WTC11 (cell line): ENCODE measurements around the gene HAPSTR1. TPM values are rescaled to one million over a fixed set of nuclear protein-coding genes. Genes with fewer than 3 reads are reported as not detected.

Experiments used
- ATAC-seq: fragments of 200-7000 bp; cut with Tn5 transposase; 2 replicates; pipeline ENCODE4 v1.10.0; 2021; ENCODE audit warnings: mild to moderate bottlenecking, moderate library complexity
- CTCF ChIA-PET: fragments of 300-600 bp; sonication (Branson Sonifier 250); formaldehyde crosslinking; loops from one replicate; lab custom pipeline; 2021; ENCODE audit warnings: antibody characterized with exemption; lab: Charles Lee
- POLR2A ChIA-PET: fragments of 350-600 bp; sonication (Branson Sonifier 250); formaldehyde crosslinking; loops from one replicate; lab custom pipeline; 2021; ENCODE audit warnings: antibody characterized with exemption; lab: Charles Lee
- DNase-seq: peaks from one replicate; pipeline ENCODE4 v3.0.0; 2021; ENCODE audit warnings: low spot score
- H3K27ac Mint-ChIP-seq: 2 replicates; pipeline ENCODE4 v1.8.0; 2021; ENCODE audit warnings: mixed read lengths
- H3K27me3 Mint-ChIP-seq: 2 replicates; pipeline ENCODE4 v1.8.0; 2021; ENCODE audit warnings: low read depth, mild to moderate bottlenecking, moderate library complexity, mixed read lengths
- H3K36me3 Mint-ChIP-seq: 2 replicates; pipeline ENCODE4 v1.8.0; 2021; ENCODE audit warnings: mixed read lengths
- H3K4me1 Mint-ChIP-seq: 2 replicates; pipeline ENCODE4 v1.8.0; 2022; ENCODE audit warnings: mixed read lengths
- H3K4me3 Mint-ChIP-seq: 2 replicates; pipeline ENCODE4 v1.8.0; 2021; ENCODE audit warnings: mild to moderate bottlenecking, moderate library complexity, mixed read lengths
- H3K9me3 Mint-ChIP-seq: 2 replicates; pipeline ENCODE4 v1.8.0; 2021; ENCODE audit warnings: mixed read lengths
- ATF1 ChIP-seq: sonication (generic); formaldehyde crosslinking; IDR thresholded peaks from 2 replicates; pipeline ENCODE4 v1.8.1; 2023; ENCODE audit warnings: mild to moderate bottlenecking, moderate library complexity, missing genetic modification reagents
- ATF6 ChIP-seq: sonication (generic); formaldehyde crosslinking; IDR thresholded peaks from 2 replicates; pipeline ENCODE4 v1.8.1; 2023; ENCODE audit warnings: mild to moderate bottlenecking, missing genetic modification reagents
- CBFB ChIP-seq: sonication (generic); formaldehyde crosslinking; IDR thresholded peaks from 2 replicates; pipeline ENCODE4 v1.8.1; 2022; ENCODE audit warnings: mild to moderate bottlenecking, low read depth, missing genetic modification reagents
- CREB1 ChIP-seq: sonication (generic); formaldehyde crosslinking; IDR thresholded peaks from 2 replicates; pipeline ENCODE4 v1.8.0; 2023; ENCODE audit warnings: mild to moderate bottlenecking, missing genetic modification reagents
- E2F4 ChIP-seq: sonication (generic); formaldehyde crosslinking; IDR thresholded peaks from 2 replicates; pipeline ENCODE4 v1.8.1; 2022; ENCODE audit warnings: low read depth, mild to moderate bottlenecking, moderate library complexity, missing genetic modification reagents, borderline replicate concordance
- ERG ChIP-seq: fragments of 250-450 bp; sonication (Bioruptor Pico); IDR thresholded peaks from 2 replicates; pipeline ENCODE4 v1.8.0; 2021; ENCODE audit warnings: mild to moderate bottlenecking
- GABPB1 ChIP-seq: sonication (generic); formaldehyde crosslinking; IDR thresholded peaks from 2 replicates; pipeline ENCODE4 v1.8.1; 2023; ENCODE audit warnings: mild to moderate bottlenecking, missing genetic modification reagents
- GRHL2 ChIP-seq: fragments of 250-450 bp; sonication (Bioruptor Pico); IDR thresholded peaks from 2 replicates; pipeline ENCODE4 v1.8.0; 2022; ENCODE audit warnings: mild to moderate bottlenecking, moderate library complexity; ENCODE audit not compliant: insufficient replicate concordance, severe bottlenecking
- IRF2 ChIP-seq: sonication (generic); formaldehyde crosslinking; IDR thresholded peaks from 2 replicates; pipeline ENCODE4 v1.8.0; 2022; ENCODE audit warnings: low read depth, missing genetic modification reagents, borderline replicate concordance
- JUN ChIP-seq: sonication (generic); formaldehyde crosslinking; IDR thresholded peaks from 2 replicates; pipeline ENCODE4 v1.8.0; 2023; ENCODE audit warnings: mild to moderate bottlenecking, missing genetic modification reagents
- NFYB ChIP-seq: sonication (generic); formaldehyde crosslinking; conservative IDR thresholded peaks from 2 replicates; pipeline ENCODE4 v1.8.0; 2022; ENCODE audit warnings: low read depth, missing genetic modification reagents
- OVOL2 ChIP-seq: fragments of 250-450 bp; sonication (Bioruptor Pico); IDR thresholded peaks from 2 replicates; pipeline ENCODE4 v1.9.0; 2021; ENCODE audit warnings: mild to moderate bottlenecking, borderline replicate concordance
- PRRX2 ChIP-seq: fragments of 250-450 bp; sonication (Bioruptor Pico); IDR thresholded peaks from 2 replicates; pipeline ENCODE4 v1.8.0; 2021; ENCODE audit warnings: mild to moderate bottlenecking
- RELA ChIP-seq: sonication (generic); formaldehyde crosslinking; IDR thresholded peaks from 2 replicates; pipeline ENCODE4 v1.8.1; 2022; ENCODE audit warnings: missing genetic modification reagents, mild to moderate bottlenecking, borderline replicate concordance
- SMAD4 ChIP-seq: sonication (generic); formaldehyde crosslinking; IDR thresholded peaks from 2 replicates; pipeline ENCODE4 v1.8.0; 2022; ENCODE audit warnings: mild to moderate bottlenecking, missing genetic modification reagents
- STAT6 ChIP-seq: sonication (generic); formaldehyde crosslinking; conservative IDR thresholded peaks from 2 replicates; pipeline ENCODE4 v1.8.1; 2023; ENCODE audit warnings: mild to moderate bottlenecking, low read depth, missing genetic modification reagents, moderate library complexity
- TEAD1 ChIP-seq: sonication (generic); formaldehyde crosslinking; IDR thresholded peaks from 2 replicates; pipeline ENCODE4 v1.8.0; 2022; ENCODE audit warnings: mild to moderate bottlenecking, missing genetic modification reagents
- TP53 ChIP-seq: sonication (generic); formaldehyde crosslinking; IDR thresholded peaks from 2 replicates; pipeline ENCODE4 v1.8.1; 2023; ENCODE audit warnings: mild to moderate bottlenecking, missing genetic modification reagents
- USF1 ChIP-seq: sonication (generic); formaldehyde crosslinking; IDR thresholded peaks from 2 replicates; pipeline ENCODE4 v1.8.0; 2022; ENCODE audit warnings: mild to moderate bottlenecking, missing genetic modification reagents
- USF2 ChIP-seq: sonication (generic); formaldehyde crosslinking; IDR thresholded peaks from 2 replicates; pipeline ENCODE4 v1.8.1; 2023; ENCODE audit warnings: mild to moderate bottlenecking, missing genetic modification reagents, moderate library complexity
- ZBTB43 ChIP-seq: sonication (generic); formaldehyde crosslinking; IDR thresholded peaks from 2 replicates; pipeline ENCODE4 v1.8.1; 2023; ENCODE audit warnings: mild to moderate bottlenecking, missing genetic modification reagents
- ZNF138 ChIP-seq: sonication (generic); formaldehyde crosslinking; conservative IDR thresholded peaks from 2 replicates; pipeline ENCODE4 v1.8.1; 2022; ENCODE audit warnings: mild to moderate bottlenecking, moderate library complexity, missing genetic modification reagents
- ZNF263 ChIP-seq: sonication (generic); formaldehyde crosslinking; IDR thresholded peaks from 2 replicates; pipeline ENCODE4 v1.8.1; 2022; ENCODE audit warnings: low read depth, mild to moderate bottlenecking, moderate library complexity, missing genetic modification reagents
- ZNF423 ChIP-seq: fragments of 250-450 bp; sonication (Bioruptor Pico); IDR thresholded peaks from 2 replicates; pipeline ENCODE4 v2.1.2; 2022; ENCODE audit warnings: mild to moderate bottlenecking, moderate library complexity
- ZNF671 ChIP-seq: fragments of 250-450 bp; sonication (Bioruptor Pico); IDR thresholded peaks from 2 replicates; pipeline ENCODE4 v1.8.0; 2021; ENCODE audit warnings: mild to moderate bottlenecking
- total RNA-seq: library from RNA; stranded (reverse); gene quantifications from 3 replicates; pipeline ENCODE4 v1.2.3, GENCODE V29; 2021

The HAPSTR1 gene
- total RNA-seq, 1 experiment from 2014 or later, result 54.3 TPM

- no peak for TF ChIP-seq STAT6 (CRISPR knock-in tag)
- TF ChIP-seq RELA (CRISPR knock-in tag), result no peak
- no peak for TF ChIP-seq ZNF138 (CRISPR knock-in tag)
- TF ChIP-seq SMAD4 (CRISPR knock-in tag), result no peak
- TF ChIP-seq TP53 (CRISPR knock-in tag), result no peak
- TF ChIP-seq CREB1 (CRISPR knock-in tag), result no peak
- no peak for TF ChIP-seq ZNF423 (CRISPR knock-in tag)
- TF ChIP-seq JUN (CRISPR knock-in tag), result no peak
- no peak for TF ChIP-seq ZNF671 (CRISPR knock-in tag)
- TF ChIP-seq USF2, result no peak
- no peak for TF ChIP-seq E2F4
- no peak for TF ChIP-seq CBFB (CRISPR knock-in tag)
- no peak for TF ChIP-seq NFYB (CRISPR knock-in tag)
- no peak for TF ChIP-seq ZBTB43 (CRISPR knock-in tag)
These were observed 21.4 kb downstream of the HAPSTR1 start (continued) for GRCh38 chr16:9112844-9113186.

GRCh38 chr16:9113707-9114106 is 22.3 kb downstream of the HAPSTR1 start:
- Mint-ChIP-seq H3K4me3 (no peak overlapping the region), H3K9me3 (no peaks in the 10 kb centered on the region), H3K36me3 (peaks cover 38% of the 10 kb centered on the region), H3K27me3 (no peaks in the 10 kb centered on the region), H3K27ac (peak overlapping the region; percentile 47), H3K4me1 (peaks cover 63% of the 10 kb centered on the region)
- POLR2A ChIA-PET, result no interaction called here
- DNase-seq (no peak), ATAC-seq (no peak)
- CTCF ChIA-PET, result interaction anchor here (1.0 to 1.3 kb wide), 3 partner anchors 25 to 177 kb away, joined by 3 to 7 read pairs (median 5); no protein-coding TSS in a partner anchor
- TF ChIP-seq GRHL2 (CRISPR knock-in tag) (no peak), PRRX2 (no peak), USF1 (no peak), ZNF263 (no peak), USF2 (no peak), GABPB1 (CRISPR knock-in tag) (no peak), ATF6 (CRISPR knock-in tag) (no peak), OVOL2 (CRISPR knock-in tag) (no peak), ATF1 (CRISPR knock-in tag) (no peak), E2F4 (no peak), ERG (CRISPR knock-in tag) (no peak), IRF2 (CRISPR knock-in tag) (no peak), TEAD1 (CRISPR knock-in tag) (no peak)
